SU-DHL-6 (cell line): ENCODE results near the gene IFNA2.
"Not testable (repeated sequence)": the region's sequence is repeated elsewhere in the genome, so short reads cannot be mapped to it uniquely, and the experiment has no call there.

Experiments
- H2AFZ ChIP-seq: fragments of 200-600 bp; sonication (generic); 2 replicates; pipeline ENCODE4 v1.6.1; 2014; ENCODE audit warnings: low read depth, mild to moderate bottlenecking, moderate library complexity, mixed read lengths, antibody characterized with exemption, low read length; ENCODE audit not compliant: severe bottlenecking
- H3F3A ChIP-seq: fragments of 200-600 bp; shearing (Covaris generic); 2 replicates; pipeline ENCODE4 v1.6.0; 2016; ENCODE audit warnings: antibody characterized with exemption, mild to moderate bottlenecking; ENCODE audit not compliant: insufficient read depth
- H3K27ac ChIP-seq: fragments of 200-600 bp; sonication (generic); 2 replicates; pipeline ENCODE4 v1.5.1; 2016; ENCODE audit warnings: low read depth, mild to moderate bottlenecking, low read length, moderate library complexity, mixed read lengths
- H3K27me3 ChIP-seq: fragments of 200-600 bp; sonication (generic), shearing (Covaris generic); 2 replicates; pipeline ENCODE4 v1.6.0; 2014; ENCODE audit warnings: mild to moderate bottlenecking, low read length
- H3K36me3 ChIP-seq: fragments of 200-600 bp; sonication (generic); 2 replicates; pipeline ENCODE4 v1.6.1; 2014; ENCODE audit warnings: mild to moderate bottlenecking, low read length, mixed read lengths
- H3K4me2 ChIP-seq: fragments of 300-600, 200-600 bp; shearing (Covaris generic), sonication (generic); 2 replicates; pipeline ENCODE4 v1.6.0; 2014; ENCODE audit warnings: low read length, low read depth, mild to moderate bottlenecking; ENCODE audit not compliant: poor library complexity, severe bottlenecking
- H3K4me3 ChIP-seq: fragments of 200-600 bp; sonication (generic); 2 replicates; pipeline ENCODE4 v1.5.1; 2014; ENCODE audit warnings: antibody characterized with exemption, low read length, mild to moderate bottlenecking, mixed read lengths; ENCODE audit not compliant: insufficient read depth, poor library complexity, severe bottlenecking
- H3K79me2 ChIP-seq: fragments of 200-600 bp; sonication (generic); 2 replicates; pipeline ENCODE4 v1.6.1; 2014; ENCODE audit warnings: mild to moderate bottlenecking, low read length, moderate library complexity; ENCODE audit not compliant: insufficient read depth
- H3K9ac ChIP-seq: fragments of 200-600 bp; sonication (generic); 2 replicates; pipeline ENCODE4 v1.7.0; 2014; ENCODE audit warnings: mild to moderate bottlenecking, low read length
- H3K9me2 ChIP-seq: fragments of 200-600 bp; sonication (generic); replicated peaks from 2 replicates; pipeline ENCODE4 v1.6.1; 2014; ENCODE audit warnings: low read length; ENCODE audit not compliant: insufficient read depth
- H3K9me3 ChIP-seq: fragments of 200-600 bp; sonication (generic); 2 replicates; pipeline ENCODE4 v1.6.1; 2014; ENCODE audit warnings: low read length, mixed read lengths; ENCODE audit not compliant: insufficient read depth
- H4K20me1 ChIP-seq: fragments of 200-600 bp; sonication (generic); 2 replicates; pipeline ENCODE4 v1.6.1; 2014; ENCODE audit warnings: low read depth, mild to moderate bottlenecking, antibody characterized with exemption, low read length, moderate library complexity, mixed read lengths
- EZH2phosphoT487 ChIP-seq: fragments of 200-600 bp; sonication (generic), shearing (Covaris generic); conservative IDR thresholded peaks from 2 replicates; pipeline ENCODE4 v1.6.1; 2018; ENCODE audit warnings: mild to moderate bottlenecking, antibody characterized with exemption, low read length, moderate library complexity, mixed read lengths
- TF ChIP-seq, protein P1 (sequence below): fragments of 200-600 bp; sonication (generic); IDR thresholded peaks from one replicate; pipeline ENCODE4 v1.5.1; 2017; ENCODE audit warnings: antibody characterized with exemption, mild to moderate bottlenecking, low read length, moderate library complexity; ENCODE audit not compliant: insufficient read depth, poor library complexity, severe bottlenecking

The IFNA2 gene

GRCh38 chr9:21385131-21385670 lies at the start of gene IFNA2:
TSS of gene IFNA2 (minus strand) at chr9:21385398. CDS start at chr9:21385329, 69 bp downstream.
- H3K4me3 ChIP-seq = no peak within 1 kb of the TSS
- H3K27ac ChIP-seq = no peak within 1 kb of the TSS

DNA sequence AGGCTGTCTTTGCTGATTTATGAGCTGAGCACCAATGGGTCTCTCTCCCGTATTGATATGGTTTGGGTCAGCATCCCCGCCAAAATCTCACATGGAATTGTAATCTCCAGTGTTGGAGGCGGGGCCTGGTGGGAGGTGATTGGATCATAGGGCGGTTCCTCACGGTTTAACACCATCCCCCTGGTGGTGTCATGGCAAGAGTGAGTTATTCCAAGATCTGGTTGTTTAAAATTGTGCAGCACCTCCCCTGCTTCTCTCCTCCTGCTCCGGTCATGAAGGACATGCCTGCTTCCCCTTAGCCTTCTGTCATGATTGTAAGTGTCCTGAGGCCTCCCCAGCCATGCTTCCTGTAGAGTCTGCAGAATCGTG lies 49.8 kb upstream of the IFNA2 start:
- H4K20me1 ChIP-seq, H3K4me3 ChIP-seq, H3K9me2 ChIP-seq, H3K4me2 ChIP-seq, H2AFZ ChIP-seq, H3K79me2 ChIP-seq, H3K9me3 ChIP-seq, H3K27ac ChIP-seq, H3F3A ChIP-seq, H3K27me3 ChIP-seq, H3K9ac ChIP-seq, H3K36me3 ChIP-seq: not testable (repeated sequence)

More at GRCh38 chr9:21385131-21385670, at the start of gene IFNA2:
- no peak within 1 kb of the TSS for H3K4me2 ChIP-seq
- H3F3A ChIP-seq = no peaks in the 10 kb centered on the region
- H3K36me3 ChIP-seq = no peaks in the 10 kb centered on the region
- no peaks in the 10 kb centered on the region for H3K27me3 ChIP-seq
- no peak within 1 kb of the TSS for H3K9ac ChIP-seq
- H4K20me1 ChIP-seq = no peaks in the 10 kb centered on the region; the same call in 1 of the 2 replicates
- no peak within 1 kb of the TSS for H2AFZ ChIP-seq
- H3K79me2 ChIP-seq = no peaks in the 10 kb centered on the region
- TF ChIP-seq, protein P1, sequence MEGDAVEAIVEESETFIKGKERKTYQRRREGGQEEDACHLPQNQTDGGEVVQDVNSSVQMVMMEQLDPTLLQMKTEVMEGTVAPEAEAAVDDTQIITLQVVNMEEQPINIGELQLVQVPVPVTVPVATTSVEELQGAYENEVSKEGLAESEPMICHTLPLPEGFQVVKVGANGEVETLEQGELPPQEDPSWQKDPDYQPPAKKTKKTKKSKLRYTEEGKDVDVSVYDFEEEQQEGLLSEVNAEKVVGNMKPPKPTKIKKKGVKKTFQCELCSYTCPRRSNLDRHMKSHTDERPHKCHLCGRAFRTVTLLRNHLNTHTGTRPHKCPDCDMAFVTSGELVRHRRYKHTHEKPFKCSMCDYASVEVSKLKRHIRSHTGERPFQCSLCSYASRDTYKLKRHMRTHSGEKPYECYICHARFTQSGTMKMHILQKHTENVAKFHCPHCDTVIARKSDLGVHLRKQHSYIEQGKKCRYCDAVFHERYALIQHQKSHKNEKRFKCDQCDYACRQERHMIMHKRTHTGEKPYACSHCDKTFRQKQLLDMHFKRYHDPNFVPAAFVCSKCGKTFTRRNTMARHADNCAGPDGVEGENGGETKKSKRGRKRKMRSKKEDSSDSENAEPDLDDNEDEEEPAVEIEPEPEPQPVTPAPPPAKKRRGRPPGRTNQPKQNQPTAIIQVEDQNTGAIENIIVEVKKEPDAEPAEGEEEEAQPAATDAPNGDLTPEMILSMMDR = no peak
- TF ChIP-seq EZH2phosphoT487 = no peak
- no peaks in the 10 kb centered on the region for H3K9me2 ChIP-seq
- H3K9me3 ChIP-seq = no peaks in the 10 kb centered on the region

GRCh38 chr9:21434202-21435014 lies 49.2 kb upstream of the IFNA2 start:
- no peak overlapping the region for H3K9ac ChIP-seq
- H3K27ac ChIP-seq = no peak overlapping the region
- H2AFZ ChIP-seq = no peak overlapping the region
- no peaks in the 10 kb centered on the region for H3K36me3 ChIP-seq
- H3K4me3 ChIP-seq = no peak overlapping the region
- H3K4me2 ChIP-seq = no peak overlapping the region
- TF ChIP-seq, protein P1 = peak; percentile 90
- no peak for TF ChIP-seq EZH2phosphoT487
- no peaks in the 10 kb centered on the region for H3K27me3 ChIP-seq
- H3K79me2 ChIP-seq = no peaks in the 10 kb centered on the region
- no peaks in the 10 kb centered on the region for H3F3A ChIP-seq
- no peaks in the 10 kb centered on the region for H3K9me2 ChIP-seq
- no peaks in the 10 kb centered on the region for H4K20me1 ChIP-seq
- no peaks in the 10 kb centered on the region for H3K9me3 ChIP-seq
